NOMO-1 (cell line): Measurements from ENCODE around the gene CRYGN.

Experiments
- DNase-seq, 2 experiments: peaks; one replicate each; lab custom pipeline; 2025; ENCODE audit not compliant: unreplicated experiment in 2 of 2; lab: John Stamatoyannopoulos, UW

Gene CRYGN

DNA sequence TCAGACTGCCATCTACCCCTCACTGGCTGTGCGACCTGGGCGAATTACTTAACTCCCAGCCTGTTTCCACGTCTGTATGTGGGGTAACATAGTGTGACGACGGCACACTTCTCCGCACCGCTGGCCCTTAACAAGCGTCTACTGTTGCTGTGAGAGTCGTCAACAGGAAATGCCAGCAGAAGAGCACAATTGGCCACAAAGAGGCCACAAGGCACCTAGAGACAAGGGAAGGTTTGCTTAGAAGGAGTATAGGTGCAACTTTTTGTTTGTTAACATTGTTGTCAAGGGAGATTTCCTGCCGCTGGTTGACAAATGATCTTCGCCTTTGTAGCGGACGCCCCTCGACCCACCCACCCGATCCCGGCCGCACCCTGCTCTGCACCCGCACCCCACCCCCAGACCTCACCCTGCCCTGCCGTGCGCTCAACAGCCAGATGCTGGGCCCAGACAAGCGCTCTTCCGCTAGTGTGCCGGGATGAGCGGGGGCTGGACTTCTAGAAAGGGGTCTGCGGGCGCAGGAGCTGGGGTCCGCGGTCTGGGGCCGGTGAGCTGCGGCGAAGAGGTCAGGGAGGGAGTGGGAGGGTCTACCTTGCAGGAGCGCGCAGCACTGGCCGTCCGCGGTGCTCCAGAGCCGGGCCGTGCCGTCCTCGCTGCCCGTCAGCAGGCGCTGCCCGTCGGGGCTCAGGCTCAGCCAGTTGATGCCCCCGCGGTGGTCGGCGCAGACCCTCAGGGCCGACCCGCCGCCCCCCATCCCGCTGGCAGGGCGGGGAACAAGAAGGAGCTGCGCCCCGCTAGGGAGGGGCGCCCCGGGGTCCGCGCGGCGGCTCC is 30.9 kb downstream of the CRYGN start:
- DNase-seq: no peak

DNA sequence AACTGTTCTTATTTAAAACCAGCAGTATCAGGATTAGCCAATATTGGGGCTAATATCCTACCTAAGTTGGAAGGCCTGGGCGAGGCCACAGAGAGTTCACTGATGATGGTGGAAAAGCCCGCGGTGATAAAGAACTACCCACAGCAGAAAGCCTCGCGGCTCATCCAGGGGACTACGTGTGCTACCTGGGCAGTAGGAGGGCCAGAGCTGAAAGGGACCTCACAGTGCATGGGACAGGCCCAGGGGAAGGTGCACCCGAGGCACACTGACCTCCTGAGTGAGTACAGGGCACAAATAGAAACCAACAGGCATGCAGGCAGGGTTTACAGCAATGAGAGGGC is 31.5 kb downstream of the CRYGN start:
- DNase-seq: no peak

DNA sequence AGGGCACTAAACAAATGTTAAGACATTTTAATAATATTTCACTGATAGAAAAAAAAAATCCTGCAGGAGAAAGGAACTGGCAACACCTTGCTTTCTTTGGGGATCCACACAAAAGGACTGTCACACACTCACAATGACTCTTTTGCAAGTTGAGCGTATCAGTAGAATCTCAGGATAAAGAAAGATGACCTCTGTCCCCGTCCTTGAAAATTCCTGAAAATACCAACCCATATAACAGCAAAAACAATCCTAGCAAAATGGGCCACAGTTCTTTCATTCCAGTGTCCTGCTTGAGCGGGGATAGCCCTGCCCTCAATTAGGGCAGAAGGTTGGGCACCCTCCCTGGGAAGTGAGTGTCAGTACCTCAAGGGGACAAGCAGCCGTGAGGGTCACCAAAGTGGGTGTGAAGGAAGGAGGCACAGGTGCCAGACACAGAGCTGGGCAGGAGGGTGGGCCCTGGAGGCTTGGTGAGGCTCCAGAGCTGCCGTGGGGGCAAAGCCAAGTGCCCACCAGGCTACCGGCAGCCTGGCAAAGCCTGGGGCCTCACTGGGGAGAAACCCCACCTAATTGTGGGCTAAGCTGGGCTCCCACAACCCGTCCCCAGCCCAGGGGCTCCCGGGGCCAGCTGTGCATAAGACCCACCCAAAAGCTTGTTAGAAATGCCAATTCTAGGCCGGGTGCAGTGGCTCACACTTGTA is 32.9 kb downstream of the CRYGN start:
- DNase-seq: no peak

DNA sequence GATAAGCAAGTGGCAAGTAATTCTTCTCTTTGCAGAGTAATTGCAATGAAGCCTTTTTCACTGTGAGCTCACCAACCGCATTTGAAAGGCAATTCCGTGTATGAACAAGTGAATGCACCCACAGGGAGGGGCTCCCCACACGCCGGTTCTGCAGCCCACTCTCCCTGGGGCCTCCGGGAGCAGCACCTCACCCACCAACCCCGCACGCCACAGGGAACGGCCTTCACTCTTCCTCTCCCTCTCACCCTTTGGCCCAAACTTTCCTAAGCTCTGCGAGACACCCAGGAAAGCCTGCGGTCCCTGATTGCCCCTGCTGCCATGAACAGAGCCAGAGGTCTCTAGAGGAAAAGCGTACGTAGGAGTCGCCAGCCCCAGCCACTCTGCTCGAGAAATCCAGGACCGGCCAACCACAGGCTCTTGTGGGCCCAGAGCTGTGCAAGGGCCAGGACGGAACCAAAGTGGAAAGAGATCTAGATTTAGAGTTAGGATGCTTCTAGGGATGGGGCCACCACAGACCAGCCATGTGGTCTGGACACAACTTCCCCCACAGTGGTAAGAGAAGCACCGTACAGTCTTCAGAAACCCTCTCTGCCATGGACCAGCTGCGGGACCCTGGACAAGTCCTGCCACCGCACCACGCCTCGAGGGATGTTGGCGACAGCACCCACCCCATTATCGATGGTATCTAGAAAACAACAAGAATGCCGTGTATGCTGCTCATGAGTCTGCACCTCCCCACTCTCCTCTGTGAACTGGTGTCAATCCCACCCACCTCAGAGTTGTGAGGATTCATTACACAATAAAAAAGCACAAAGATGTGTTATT is 33.7 kb downstream of the CRYGN start:
- DNase-seq: no peak

DNA sequence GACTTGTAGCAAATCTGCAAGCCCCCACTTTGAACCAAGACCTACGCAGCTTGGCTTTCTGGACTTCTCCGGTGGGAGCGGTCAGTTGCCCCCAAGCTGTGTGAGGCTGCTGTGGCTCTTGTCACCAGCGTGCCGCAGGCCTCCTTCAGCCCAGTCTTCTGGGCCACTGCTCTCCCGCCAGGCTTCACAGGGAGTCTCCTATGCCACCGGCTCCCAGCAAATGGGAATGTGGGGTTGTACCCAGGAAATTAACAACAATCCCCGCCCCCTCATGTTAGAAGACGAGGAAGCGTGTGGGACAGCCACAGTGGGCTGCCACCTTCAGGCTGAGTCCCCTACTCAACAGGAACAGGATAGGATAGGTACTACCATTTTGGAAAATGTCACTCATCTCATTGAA is 34.4 kb downstream of the CRYGN start:
- no peak for DNase-seq

DNA sequence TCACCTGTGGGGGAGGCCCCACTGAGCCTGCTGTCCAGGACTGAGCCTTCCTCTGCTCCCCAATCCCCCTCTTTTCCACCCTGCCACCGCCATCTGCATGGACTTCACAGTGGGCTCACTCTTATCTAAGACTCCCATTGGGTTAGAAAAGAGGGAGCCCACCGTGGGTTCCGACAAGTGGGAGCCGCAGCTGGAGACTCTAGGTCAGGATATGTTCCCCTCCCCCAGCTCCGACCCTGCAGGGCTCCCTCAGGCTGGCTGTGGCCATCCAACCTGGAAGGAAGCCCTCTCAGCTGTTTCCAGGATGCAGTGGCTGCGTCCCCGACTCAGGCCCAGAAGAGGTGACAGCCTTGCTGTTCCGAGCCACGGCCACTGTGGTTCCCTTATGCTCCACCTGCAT is 34.9 kb downstream of the CRYGN start:
- no peak for DNase-seq

DNA sequence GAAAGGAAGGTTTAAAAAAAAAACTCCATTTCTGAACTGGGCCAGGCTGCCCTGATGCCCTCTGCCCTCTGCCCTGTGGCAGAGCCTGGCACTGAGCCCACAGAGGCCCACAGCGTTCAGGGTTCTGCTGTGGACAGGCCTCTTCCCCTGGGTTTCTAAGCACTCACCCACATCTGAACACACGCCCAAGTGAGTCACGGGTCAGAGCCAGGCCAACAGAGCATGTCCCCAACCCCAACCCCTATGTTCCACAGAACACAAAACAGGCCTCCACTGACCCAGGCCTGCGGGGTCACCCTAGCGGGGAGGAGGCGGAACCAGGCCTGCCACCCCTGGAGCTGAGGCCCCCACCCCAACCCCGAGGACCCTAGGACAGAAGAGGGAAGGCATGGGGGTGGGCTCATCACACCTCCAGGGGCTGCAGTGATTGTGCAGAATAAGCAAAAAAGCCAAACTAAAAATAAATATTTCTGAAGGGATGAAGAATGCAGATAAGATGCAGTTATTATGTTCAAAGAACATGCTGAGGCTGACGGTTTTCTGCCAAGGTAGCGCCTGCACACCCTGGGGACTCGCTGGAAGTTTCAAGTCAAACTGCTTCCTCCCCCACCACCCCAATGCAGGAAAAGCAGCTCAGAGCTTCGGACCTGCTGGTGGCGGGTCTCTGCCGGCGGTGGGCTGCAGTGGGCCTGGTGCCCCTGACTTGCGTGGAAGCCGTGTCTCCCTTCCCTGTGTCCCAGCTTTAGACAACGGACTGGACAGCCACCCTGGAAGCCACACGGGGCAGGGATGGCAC is 35.5 kb downstream of the CRYGN start:
- no peak for DNase-seq

DNA sequence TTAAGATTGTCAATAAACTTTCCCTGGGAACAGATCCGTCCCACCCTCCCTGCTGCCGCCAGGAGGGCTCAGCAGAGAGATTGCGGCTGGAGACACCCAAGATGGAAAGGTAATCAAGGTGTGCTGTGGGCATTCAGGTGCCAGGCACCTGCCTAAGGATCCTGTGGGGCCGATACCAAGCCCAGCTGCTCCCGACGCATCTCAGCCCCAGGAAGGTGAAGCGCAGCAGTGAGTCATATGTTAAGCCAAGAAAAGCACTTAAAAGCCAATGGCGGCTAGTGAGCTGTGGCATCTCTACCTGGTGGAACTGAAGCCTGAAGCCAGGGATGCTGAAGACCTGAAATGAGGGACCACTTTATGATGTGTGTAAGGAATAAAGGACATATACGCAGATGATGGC is 36.2 kb downstream of the CRYGN start:
- DNase-seq: no peak

DNA sequence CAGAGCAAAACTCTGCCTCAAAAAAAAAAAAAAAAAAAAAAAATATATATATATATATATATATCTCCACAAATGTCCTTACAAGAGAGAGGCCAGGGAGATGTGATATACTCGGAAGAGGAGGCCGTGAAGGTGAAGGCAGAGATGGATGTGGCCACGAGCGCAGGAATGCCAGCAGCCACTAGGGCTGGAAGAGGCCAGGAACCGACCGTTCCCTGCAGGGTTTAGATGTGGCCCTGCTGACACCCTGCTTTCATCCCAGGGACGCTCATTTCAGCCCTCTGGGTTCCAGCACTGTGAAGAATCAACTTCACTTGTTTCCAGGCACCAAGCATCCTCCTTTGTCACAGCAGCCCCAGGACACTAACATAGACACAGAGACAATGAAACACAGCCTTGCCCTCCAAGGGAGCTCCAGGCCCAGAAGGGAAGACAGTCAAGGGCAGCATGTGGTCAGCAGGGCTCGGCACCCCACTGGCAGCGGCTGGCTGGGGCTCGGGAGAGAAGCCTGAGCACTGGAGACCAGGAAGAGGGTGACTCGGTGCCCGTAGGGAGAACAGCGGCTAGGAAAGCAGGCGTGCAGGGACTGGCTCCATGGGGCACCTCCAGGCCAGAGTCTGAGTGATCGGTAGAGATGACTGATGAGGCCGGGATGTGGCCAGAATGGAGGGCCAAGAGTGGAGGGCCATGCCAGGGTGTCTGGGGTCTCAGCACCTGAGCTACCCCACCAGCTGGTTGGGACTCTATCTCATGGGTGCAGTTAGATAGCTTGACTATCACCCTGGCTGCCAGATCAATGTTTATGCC is 37.7 kb downstream of the CRYGN start:
- DNase-seq: no peak

DNA sequence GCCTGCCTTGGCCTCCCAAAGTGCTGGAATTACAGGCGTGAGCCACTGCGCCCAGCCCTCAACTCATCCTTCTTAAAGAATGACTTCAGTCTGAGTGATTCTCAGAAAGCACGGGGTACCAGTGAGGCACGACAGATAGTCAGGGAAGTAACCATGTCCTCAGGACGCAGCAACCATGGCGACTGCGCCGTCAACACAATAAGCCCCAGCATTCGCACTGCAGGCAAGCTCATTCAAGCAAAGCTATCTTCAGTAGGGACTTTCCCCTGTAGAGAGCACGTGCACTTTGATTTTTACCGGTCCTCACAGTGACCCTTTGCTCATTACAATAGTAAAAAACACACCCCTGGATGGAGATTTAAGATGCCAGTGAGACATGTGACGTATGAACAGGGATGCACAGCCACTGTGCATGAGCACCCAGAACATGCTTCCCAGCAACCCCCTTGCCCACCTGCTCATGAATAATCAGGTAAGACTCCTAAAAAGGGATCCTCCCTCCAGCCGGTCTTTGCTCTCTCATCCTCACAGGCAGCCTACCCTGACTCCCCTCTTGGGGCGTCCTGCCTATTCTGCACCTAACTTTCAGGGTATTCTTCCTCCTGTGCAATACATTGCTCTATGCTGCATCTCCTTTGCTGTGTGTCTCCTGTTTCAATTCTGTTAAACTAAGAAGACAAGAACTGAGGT is 39.2 kb downstream of the CRYGN start:
- no peak for DNase-seq

DNA sequence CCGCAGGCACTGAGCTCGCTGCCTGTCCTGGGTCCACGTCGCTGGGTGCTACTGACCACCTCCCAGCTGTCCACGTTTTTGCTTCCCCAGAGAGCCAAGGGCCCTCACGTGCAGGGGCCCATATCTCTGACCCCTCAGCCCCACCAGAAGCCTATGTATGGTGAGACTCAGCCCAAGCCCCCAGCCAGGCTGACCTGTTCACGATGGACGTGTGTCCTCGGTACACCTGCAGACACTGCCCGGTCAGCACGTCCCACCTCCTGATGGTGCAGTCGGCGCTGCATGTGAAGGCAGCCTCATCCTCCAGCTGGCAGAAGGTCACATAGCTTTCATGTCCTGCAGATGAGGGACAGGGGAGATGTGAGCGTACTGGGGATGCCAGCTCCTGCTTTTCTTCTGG is 40.0 kb downstream of the CRYGN start:
- DNase-seq: no peak

DNA sequence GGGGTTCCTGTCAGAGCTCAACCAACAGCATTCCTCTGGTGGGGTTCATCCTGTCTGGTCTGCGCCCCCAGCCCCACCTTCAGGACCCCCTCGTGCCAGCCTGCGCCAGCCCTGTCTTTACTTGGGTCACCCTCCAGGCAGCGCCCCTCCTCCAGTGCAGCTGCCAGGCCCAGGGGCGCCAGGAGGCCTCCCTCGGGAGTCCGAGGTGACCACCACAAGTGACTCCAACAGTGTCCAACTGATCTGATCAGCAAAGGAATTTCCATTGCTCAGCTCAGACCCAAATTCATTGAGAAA is 40.7 kb downstream of the CRYGN start:
- DNase-seq: no peak

DNA sequence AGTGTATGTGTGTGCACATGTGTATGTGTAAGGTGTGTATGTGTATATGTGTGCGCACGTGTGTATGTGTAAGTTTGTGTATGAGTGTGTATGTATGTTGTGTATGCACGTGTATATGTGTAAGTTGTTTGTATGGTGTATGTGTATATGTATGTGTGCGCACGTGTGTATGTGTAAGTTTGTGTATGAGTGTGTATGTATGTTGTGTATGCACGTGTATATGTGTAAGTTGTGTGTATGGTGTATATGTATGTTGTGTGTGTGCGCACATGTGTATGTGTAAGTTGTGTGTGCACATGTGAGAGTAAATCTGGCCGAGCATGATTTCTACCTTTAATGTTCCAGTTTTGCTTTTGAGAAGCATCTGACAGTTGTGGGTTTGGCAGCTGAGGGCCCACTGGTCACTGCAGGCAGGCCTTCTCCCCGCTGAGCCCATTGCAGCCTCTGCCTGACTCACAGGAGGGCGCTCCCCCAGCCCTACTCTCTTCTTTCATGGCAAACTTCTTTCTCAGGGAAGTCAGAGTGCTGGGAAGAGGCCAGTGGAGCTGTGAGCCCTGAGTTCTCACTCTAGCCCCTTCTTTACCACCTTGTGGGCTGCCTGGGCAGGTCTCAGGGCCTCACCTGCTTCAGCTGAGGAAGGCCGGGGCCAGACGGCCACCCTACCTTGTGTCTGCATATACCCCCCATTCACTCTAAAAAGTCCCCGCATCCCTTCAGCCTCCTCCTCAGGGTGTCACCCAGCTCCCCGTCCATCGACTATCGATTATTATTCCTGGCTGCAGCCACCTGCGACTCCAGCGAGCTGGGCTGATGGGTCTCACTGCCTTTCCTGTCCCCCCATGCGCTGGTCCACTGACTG is 41.3 kb downstream of the CRYGN start:
- DNase-seq: no peak

DNA sequence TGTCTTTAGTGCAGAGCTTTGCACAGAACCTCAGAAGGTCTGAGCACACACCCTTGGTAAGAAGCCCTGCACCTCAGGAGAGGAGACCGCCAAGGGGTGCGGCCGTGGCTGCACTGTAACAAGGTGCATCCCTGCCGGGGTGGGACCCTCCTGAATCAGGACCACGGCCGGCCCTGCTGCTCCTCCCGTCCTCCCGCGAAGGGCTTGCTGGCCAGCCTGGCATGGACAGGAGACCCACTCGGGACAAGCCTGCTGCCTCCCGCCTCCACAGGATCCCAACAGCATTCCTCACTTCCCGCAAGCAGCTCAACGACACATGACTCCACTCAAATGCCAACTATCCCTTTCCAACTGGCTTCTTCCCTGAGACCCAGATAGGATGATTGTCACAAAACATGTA is 42.9 kb downstream of the CRYGN start:
- no peak for DNase-seq

DNA sequence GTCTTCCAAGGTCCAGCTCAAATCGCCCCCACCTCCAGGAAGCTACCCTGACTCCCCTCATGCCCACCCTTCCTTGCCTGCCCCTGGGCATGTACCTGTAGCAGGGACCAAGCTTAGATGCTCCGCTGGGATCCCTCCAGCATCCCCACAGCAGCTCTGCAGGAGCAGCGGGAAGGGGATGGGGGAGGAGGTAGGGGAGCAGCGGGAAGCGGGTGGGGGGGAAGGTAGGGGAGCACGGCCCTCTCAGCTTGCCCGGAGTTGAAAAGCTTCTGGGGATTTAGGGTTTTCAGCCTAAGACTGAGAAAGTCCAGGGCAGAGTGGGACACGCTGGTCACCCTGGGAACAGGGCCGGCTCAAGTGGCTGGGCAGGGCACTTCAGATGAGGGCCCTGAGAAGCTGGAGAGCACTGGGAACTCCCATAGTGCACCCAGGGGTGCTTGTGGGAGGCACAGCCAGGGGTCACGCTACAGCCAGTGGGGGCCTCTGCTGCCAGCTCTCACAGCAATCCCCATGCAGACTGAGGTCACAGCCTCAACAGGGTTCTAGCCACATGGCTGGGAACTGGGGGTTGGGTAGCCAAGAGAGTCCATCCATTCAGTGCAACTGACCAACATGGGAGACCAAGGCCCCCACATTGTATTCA is 43.5 kb downstream of the CRYGN start:
- no peak for DNase-seq

DNA sequence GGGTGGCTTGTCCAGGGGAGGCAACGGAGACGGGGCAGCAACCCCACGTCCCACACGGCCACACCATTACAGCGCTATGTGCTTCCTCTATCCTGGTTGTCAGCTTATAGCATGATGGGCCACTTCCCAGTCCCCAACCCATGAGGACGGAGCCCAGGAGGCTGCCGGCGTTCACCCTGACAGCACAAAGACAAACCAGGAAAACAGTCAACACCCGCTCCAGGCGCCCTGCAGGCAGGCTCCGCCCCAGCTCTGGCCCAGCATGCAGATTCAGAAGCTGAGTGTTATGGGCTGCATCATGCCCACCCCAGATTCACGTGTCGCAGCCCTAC is 44.9 kb downstream of the CRYGN start:
- DNase-seq: no peak

DNA sequence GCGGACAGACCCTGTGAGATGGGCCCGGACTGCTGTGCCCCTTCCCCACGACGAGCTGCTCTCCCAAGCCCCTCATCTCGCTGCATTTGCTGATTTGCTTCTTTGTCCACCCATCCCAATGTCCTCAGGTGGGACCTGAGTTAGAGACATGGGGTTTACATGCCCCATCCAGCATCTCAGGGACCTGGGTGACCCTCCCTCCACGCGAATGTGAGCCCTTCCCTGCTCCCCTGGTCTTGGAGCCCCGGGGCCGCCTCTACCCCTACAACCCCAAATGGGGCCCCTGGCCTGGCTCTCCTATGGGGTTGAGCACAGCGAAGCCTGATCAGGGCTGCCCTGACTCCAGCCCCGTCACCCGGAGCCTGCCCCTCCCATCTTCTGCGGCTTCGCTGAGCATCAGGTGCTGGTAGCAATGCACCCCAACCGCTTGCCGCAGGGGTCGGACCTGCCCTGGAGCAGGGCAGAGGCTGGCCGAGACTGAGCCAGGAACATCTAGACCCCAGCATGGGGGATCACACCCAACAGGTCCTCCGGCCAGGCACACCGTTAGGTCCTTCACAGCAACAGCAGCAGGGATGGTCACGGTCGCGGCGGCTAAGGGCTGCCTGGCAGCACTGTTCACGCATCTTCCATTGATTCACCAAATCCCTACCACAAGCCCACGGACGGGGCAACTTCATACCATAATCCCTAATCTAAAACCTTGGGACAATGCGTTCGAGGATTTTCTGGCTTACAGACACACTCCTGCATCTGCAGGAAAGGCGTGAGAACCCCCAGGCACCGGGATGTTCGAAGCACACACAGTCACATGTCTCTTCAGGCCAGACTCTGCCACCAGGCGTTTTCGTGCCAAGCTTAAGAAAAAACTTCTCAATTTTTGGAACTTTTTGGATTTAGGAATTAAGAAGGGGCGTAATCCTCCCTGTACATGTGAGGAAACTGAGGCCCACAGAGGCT is 45.6 kb downstream of the CRYGN start:
- no peak for DNase-seq
